Measurements from ENCODE around the gene MUSTN1. TPM values are rescaled to one million over a fixed set of nuclear protein-coding genes. Genes with fewer than 3 reads are reported as not detected.

Gene MUSTN1
- polyA plus RNA-seq, 2 donors = 7.0 to 13.1 TPM

GRCh38 chr3:52787246-52787645, 47.6 kb downstream of the MUSTN1 start:
- Histone ChIP-seq H3K36me3 (ENCODE audit: control insufficient read depth in 2 of 2, insufficient read depth in 2 of 2, low read length in 1 of 2) (no peaks in the 10 kb centered on the region), H3K4me3 (ENCODE audit: low read depth in 1 of 2, low read length in 2 of 2) (no peak overlapping the region), H3K4me1 (ENCODE audit: control insufficient read depth in 2 of 2, insufficient read depth in 2 of 2, low read length in 1 of 2) (peaks cover 0 to 5% of the 10 kb centered on the region in 2 donors), H3K27ac (ENCODE audit: low read depth in 2 of 2, low read length in 1 of 2) (no peak overlapping the region), H3K27me3 (ENCODE audit: control insufficient read depth in 1 of 2, insufficient read depth in 2 of 2, low read length in 2 of 2) (no peaks in the 10 kb centered on the region), H3K9me3 (ENCODE audit: control insufficient read depth in 2 of 2, insufficient read depth in 1 of 2, low read depth in 1 of 2, low read length in 1 of 2) (no peaks in the 10 kb centered on the region)
- whole genome bisulfite sequencing, 2 donors = 84 to 87% methylated on average over 11 of the region's 11 CpGs

- Histone ChIP-seq H3K36me3 (ENCODE audit: control insufficient read depth in 2 of 2, insufficient read depth in 2 of 2, low read length in 1 of 2) (no peaks in the 10 kb centered on the region), H3K9me3 (ENCODE audit: control insufficient read depth in 2 of 2, insufficient read depth in 1 of 2, low read depth in 1 of 2, low read length in 1 of 2) (no peaks in the 10 kb centered on the region), H3K4me1 (ENCODE audit: control insufficient read depth in 2 of 2, insufficient read depth in 2 of 2, low read length in 1 of 2) (peaks cover 0 to 5% of the 10 kb centered on the region in 2 donors), H3K27me3 (ENCODE audit: control insufficient read depth in 1 of 2, insufficient read depth in 2 of 2, low read length in 2 of 2) (no peaks in the 10 kb centered on the region), H3K27ac (ENCODE audit: low read depth in 2 of 2, low read length in 1 of 2) (no peak overlapping the region), H3K4me3 (ENCODE audit: low read depth in 1 of 2, low read length in 2 of 2) (no peak overlapping the region)
- 85 to 86% methylated on average over 19 of the region's 19 CpGs for WGBS, 2 donors
Observed at GRCh38 chr3:52786330-52787215, 48.2 kb downstream of the MUSTN1 start.

GRCh38 chr3:52784931-52785590, 49.8 kb downstream of the MUSTN1 start:
- no peaks in the 10 kb centered on the region for H3K9me3 ChIP-seq (ENCODE audit: control insufficient read depth in 2 of 2, insufficient read depth in 1 of 2, low read depth in 1 of 2, low read length in 1 of 2)
- no peaks in the 10 kb centered on the region for H3K27me3 ChIP-seq (ENCODE audit: control insufficient read depth in 1 of 2, insufficient read depth in 2 of 2, low read length in 2 of 2)
- no peaks in the 10 kb centered on the region for H3K36me3 ChIP-seq (ENCODE audit: control insufficient read depth in 2 of 2, insufficient read depth in 2 of 2, low read length in 1 of 2)
- 88 to 90% methylated on average over 5 of the region's 5 CpGs for WGBS, 2 donors
- no peak overlapping the region for H3K27ac ChIP-seq (ENCODE audit: low read depth in 2 of 2, low read length in 1 of 2)
- no peak overlapping the region for H3K4me3 ChIP-seq (ENCODE audit: low read depth in 1 of 2, low read length in 2 of 2)
- H3K4me1 ChIP-seq (ENCODE audit: control insufficient read depth in 2 of 2, insufficient read depth in 2 of 2, low read length in 1 of 2) = peaks cover 0 to 5% of the 10 kb centered on the region in 2 donors

GRCh38 chr3:52784021-52784621, 50.7 kb downstream of the MUSTN1 start:
- Histone ChIP-seq H3K27me3 (ENCODE audit: control insufficient read depth in 1 of 2, insufficient read depth in 2 of 2, low read length in 2 of 2) (no peaks in the 10 kb centered on the region), H3K4me1 (ENCODE audit: control insufficient read depth in 2 of 2, insufficient read depth in 2 of 2, low read length in 1 of 2) (no peaks in the 10 kb centered on the region), H3K4me3 (ENCODE audit: low read depth in 1 of 2, low read length in 2 of 2) (no peak overlapping the region), H3K27ac (ENCODE audit: low read depth in 2 of 2, low read length in 1 of 2) (no peak overlapping the region), H3K36me3 (ENCODE audit: control insufficient read depth in 2 of 2, insufficient read depth in 2 of 2, low read length in 1 of 2) (no peaks in the 10 kb centered on the region), H3K9me3 (ENCODE audit: control insufficient read depth in 2 of 2, insufficient read depth in 1 of 2, low read depth in 1 of 2, low read length in 1 of 2) (no peaks in the 10 kb centered on the region)
- 82 to 83% methylated on average over 18 of the region's 18 CpGs for WGBS, 2 donors

- H3K4me3 ChIP-seq (ENCODE audit: low read depth in 1 of 2, low read length in 2 of 2) = no peak overlapping the region
- H3K27me3 ChIP-seq (ENCODE audit: control insufficient read depth in 1 of 2, insufficient read depth in 2 of 2, low read length in 2 of 2) = no peaks in the 10 kb centered on the region
- 86 to 88% methylated on average over 3 of the region's 3 CpGs for WGBS, 2 donors
- no peaks in the 10 kb centered on the region for H3K36me3 ChIP-seq (ENCODE audit: control insufficient read depth in 2 of 2, insufficient read depth in 2 of 2, low read length in 1 of 2)
- H3K27ac ChIP-seq (ENCODE audit: low read depth in 2 of 2, low read length in 1 of 2) = no peak overlapping the region
- no peaks in the 10 kb centered on the region for H3K9me3 ChIP-seq (ENCODE audit: control insufficient read depth in 2 of 2, insufficient read depth in 1 of 2, low read depth in 1 of 2, low read length in 1 of 2)
- no peaks in the 10 kb centered on the region for H3K4me1 ChIP-seq (ENCODE audit: control insufficient read depth in 2 of 2, insufficient read depth in 2 of 2, low read length in 1 of 2)
Observed at GRCh38 chr3:52783211-52783555, 51.6 kb downstream of the MUSTN1 start.

Other genes starting within 250 kb of the MUSTN1 start
- gene PBRM1, start 149.1 kb downstream of the MUSTN1 start, polyA plus RNA-seq = 10 to 100 TPM in 1 of 2 donors, 1 to 10 TPM in 1; 8.3 to 12.0 TPM
- 100 to 1,000 TPM in 1 of 2 donors, 10 to 100 TPM in 1; 91.8 to 103 TPM for gene GNL3, start 149.0 kb downstream of the MUSTN1 start, polyA plus RNA-seq
- gene GLT8D1, start 129.2 kb downstream of the MUSTN1 start, polyA plus RNA-seq = 10 to 100 TPM; 16.7 to 19.8 TPM
- 100 to 1,000 TPM in 1 of 2 donors, 10 to 100 TPM in 1; 54.6 to 114 TPM for gene SPCS1, start 128.9 kb downstream of the MUSTN1 start, polyA plus RNA-seq
- 1 to 10 TPM; 3.6 to 4.3 TPM for gene NEK4, start 64.1 kb downstream of the MUSTN1 start, polyA plus RNA-seq
- gene ITIH1, start 57.4 kb downstream of the MUSTN1 start, polyA plus RNA-seq = under 1 TPM in 1 of 2 donors, not detected in 1; 0.13 TPM
- 1 to 10 TPM in 1 of 2 donors, under 1 TPM in 1; 0.88 to 1.1 TPM for gene ITIH3, start 40.2 kb downstream of the MUSTN1 start, polyA plus RNA-seq
- 1 to 10 TPM; 2.5 to 6.7 TPM for gene ITIH4, start 4.3 kb downstream of the MUSTN1 start, polyA plus RNA-seq
- 1 to 10 TPM; 6.0 to 7.4 TPM for gene STIMATE, start 62.5 kb upstream of the MUSTN1 start, polyA plus RNA-seq
- 1 to 10 TPM; 2.3 to 3.7 TPM for gene SFMBT1, start 211.1 kb upstream of the MUSTN1 start, polyA plus RNA-seq

All from esophagus (tissue), 2 donors.